Heart left ventricle (tissue), 16 donors: ENCODE results near the gene ERBB4. TPM values are rescaled to one million over a fixed set of nuclear protein-coding genes. Genes with fewer than 3 reads are reported as not detected.

Experiments used
- ATAC-seq, 4 donors: fragments of 200-7000 bp; cut with Tn5 transposase; one replicate each; pipeline ENCODE4 v1.9.1; 2020 to 2022; ENCODE audit warnings: moderate library complexity in 4 of 4, mild to moderate bottlenecking in 3 of 4, moderate number of reproducible peaks in 1 of 4
- DNase-seq, 5 donors: peaks; one replicate each; pipeline ENCODE4 v3.0.0-alpha.2; 2020
- H3K27ac ChIP-seq, 12 donors: fragments of 200-600 bp; sonication (generic) in 4 of 12; one replicate each; pipeline versions ENCODE4 v1.5.0 to v1.8.0; 2016 to 2022; ENCODE audit warnings: mild to moderate bottlenecking in 2 of 12
- H3K27me3 ChIP-seq, 9 donors: fragments of 200-600 bp; sonication (generic) in 2 of 9; one replicate each; pipeline versions ENCODE4 v1.5.1 to v1.8.0; 2016 to 2022; ENCODE audit warnings: mild to moderate bottlenecking in 3 of 9
- H3K36me3 ChIP-seq, 9 donors: fragments of 200-600 bp; sonication (generic) in 2 of 9; one replicate each; pipeline versions ENCODE4 v1.5.0 to v1.8.0; 2018 to 2022; ENCODE audit warnings: mild to moderate bottlenecking in 2 of 9
- H3K4me1 ChIP-seq, 12 donors: fragments of 200-600 bp; sonication (generic) in 4 of 12; one replicate each; pipeline versions ENCODE4 v1.5.0 to v1.8.0; 2016 to 2022; ENCODE audit warnings: mild to moderate bottlenecking in 3 of 12
- H3K4me3 ChIP-seq, 12 donors: fragments of 200-600 bp; sonication (generic) in 4 of 12; one replicate each; pipeline versions ENCODE4 v1.5.0 to v1.8.0; 2017 to 2022; ENCODE audit warnings: mild to moderate bottlenecking in 9 of 12, moderate library complexity in 4 of 12
- H3K9me3 ChIP-seq, 12 donors: fragments of 200-600 bp; sonication (generic) in 4 of 12; one replicate each; pipeline versions ENCODE4 v1.5.0 to v1.8.0; 2016 to 2022; ENCODE audit warnings: mild to moderate bottlenecking in 1 of 12
- CTCF ChIP-seq, 12 donors: fragments of 200-600 bp; sonication (generic) in 4 of 12; IDR thresholded peaks; one replicate each; pipeline versions ENCODE4 v1.5.0 to v1.8.0; 2018 to 2022; ENCODE audit warnings: antibody characterized with exemption in 12 of 12, mild to moderate bottlenecking in 5 of 12
- POLR2A ChIP-seq, 2 donors: fragments of 450-650 bp; IDR thresholded peaks; one replicate each; pipeline ENCODE4 v1.6.1; 2017; ENCODE audit warnings: antibody characterized with exemption in 2 of 2, mild to moderate bottlenecking in 2 of 2, moderate library complexity in 2 of 2
- WGBS, 4 donors: extraction: QIAGEN DNeasy Blood & Tissue Kit in 2 of 4; methylation state at CpG; one replicate each; pipeline versions ENCODE4 v1.1.5 to v1.1.7; 2013 to 2018; 5-methylcytosine and 5-hydroxymethylcytosine counted together
- intact Hi-C, 10 donors: fragments of 100-400 bp; cut with DNase I; formaldehyde crosslinking; loops; one replicate each; pipeline versions ENCODE4 v1.11.1 to v1.14.2; 2022
- polyA plus RNA-seq, 2 donors: library from polyadenylated mRNA; stranded (reverse); fragments of 200-250 nt; gene quantifications; one replicate each; pipeline ENCODE4 v1.2.3, GENCODE V29; 2013
- total RNA-seq, 9 donors: library from RNA; depleted of rRNA in 2 of 9; stranded (reverse); fragments of >200 nt in 2 of 9; fragmentation: NEBNext Ultra II Directional in 3 of 9; extraction: Animal tissue kit (Norgen Biotek cat#: 25700) in 3 of 9; gene quantifications; one replicate each; pipeline versions ENCODE4 v1.1.0 to v1.2.4, GENCODE V29; 2016 to 2023
- donor health status: ischemic (EF 13 %, LVEDD 7.1; RV severe dilation, severe dysfunction).
- donor health status: healthy with polysubstance abuse.
- donor health status: DM: no; HTN: yes; CAD: no.
- donor health status: DM: no; HTN: no; CAD: no.
- donor health status: ischemic (EF 25% LVEDD 6.9; RV normal size, moderate dysfunction).
- donor health status: ischemic (EF 25% LVEDD 5.7; RV mildly dilated, moderate dysfunction).
- donor health status: healthy.
- donor health status: DM: yes; HTN: yes; CAD: no.
- donor health status: ischemic (EF 35%, LVEDD 5.7; RV mildly dilated, moderate dysfunction).
- donor health status: nonischemic (EF 11% LVEDD 7.7; RV severe dilation, severe dysfunction).
- donor health status: DM: yes; HTN: yes; CAD: no.
- donor health status: PGD.
- donor health status: ischemic (EF 29% LVEDD 5.4; RV normal size, mild dysfunction).
- donor health status: nonischemic (EF 23%, LVEDD 6.1; RV moderate dilation, normal function).

ERBB4 gene
- total and polyA plus RNA-seq, 11 donors = 1.3 to 29.5 (median 11.7) TPM

GRCh38 chr2:212343167-212343566 is 195.4 kb downstream of the ERBB4 start:
- intact Hi-C loops = no loop called here
- H3K9me3 ChIP-seq = no peaks in the 10 kb centered on the region
- no peak overlapping the region for H3K27ac ChIP-seq
- H3K4me3 ChIP-seq = no peak overlapping the region
- no peaks in the 10 kb centered on the region for H3K27me3 ChIP-seq
- no peak for DNase-seq
- no peaks in the 10 kb centered on the region for H3K36me3 ChIP-seq
- no peak for ATAC-seq
- 87 to 92% (median 89%) methylated on average over 2 of the region's 2 CpGs for WGBS, 4 donors
- no peak for TF ChIP-seq POLR2A (IDR thresholded peaks at IDR 0.05)
- TF ChIP-seq CTCF (IDR thresholded peaks at IDR 0.05) = no peak
- peaks cover 0 to 2% (median 0%) of the 10 kb centered on the region in 12 donors for H3K4me1 ChIP-seq

DNA sequence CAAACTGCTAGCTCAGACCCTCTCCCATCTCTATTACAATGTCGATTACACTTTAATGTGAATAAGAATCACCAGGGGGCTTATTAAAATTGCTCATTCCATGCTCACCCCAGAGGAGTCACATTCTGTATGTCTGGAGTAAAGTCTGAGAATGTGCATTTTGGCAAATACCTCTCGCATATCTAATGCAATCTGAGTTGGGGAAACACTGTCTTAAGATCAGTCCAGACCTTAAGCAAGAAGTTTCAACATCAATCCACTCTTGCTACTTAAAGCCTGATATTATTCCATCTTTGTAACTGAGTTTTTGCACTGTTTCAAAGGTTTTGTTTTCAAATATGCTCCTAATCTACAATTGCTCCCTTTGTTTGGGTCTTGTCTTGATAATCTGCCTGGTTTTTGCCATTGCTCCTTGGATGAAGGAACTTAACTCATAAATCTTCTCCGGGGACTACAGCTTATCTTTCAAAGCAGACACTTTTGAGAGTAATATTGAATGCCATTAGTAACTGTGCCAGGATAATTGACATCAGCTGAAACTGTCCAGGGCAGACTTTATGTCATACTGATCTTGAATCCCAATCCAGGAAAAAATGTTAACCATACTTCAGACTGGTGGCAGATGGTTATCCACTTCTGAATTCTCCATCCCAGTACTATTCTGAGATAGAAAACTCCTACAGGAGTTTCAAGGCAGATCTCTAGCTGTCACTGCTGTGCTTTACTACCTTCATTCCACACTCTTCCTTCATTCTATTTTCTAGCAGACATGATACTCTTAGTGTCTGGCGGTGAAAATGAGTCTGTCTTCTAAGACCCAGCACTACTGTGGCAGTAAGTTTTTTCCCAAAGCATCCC is 200.9 kb downstream of the ERBB4 start:
- H3K27ac ChIP-seq = no peak overlapping the region
- H3K27me3 ChIP-seq = no peaks in the 10 kb centered on the region
- intact Hi-C loops = no loop called here
- ATAC-seq (no peak), DNase-seq (no peak)
- no peak for TF ChIP-seq CTCF (IDR thresholded peaks at IDR 0.05)
- no peak for TF ChIP-seq POLR2A (IDR thresholded peaks at IDR 0.05)
- no peaks in the 10 kb centered on the region for H3K36me3 ChIP-seq
- 65 to 77% (median 73%) methylated on average over 4 of the region's 4 CpGs for WGBS, 4 donors
- no peaks in the 10 kb centered on the region for H3K9me3 ChIP-seq
- H3K4me3 ChIP-seq = no peak overlapping the region
- H3K4me1 ChIP-seq = no peaks in the 10 kb centered on the region

- Histone ChIP-seq H3K27ac (no peak overlapping the region), H3K4me1 (no peaks in the 10 kb centered on the region), H3K4me3 (no peak overlapping the region), H3K9me3 (no peaks in the 10 kb centered on the region), H3K27me3 (no peaks in the 10 kb centered on the region), H3K36me3 (no peaks in the 10 kb centered on the region)
- ATAC-seq (no peak), DNase-seq (no peak)
- TF ChIP-seq CTCF (IDR thresholded peaks at IDR 0.05) = no peak
- no peak for TF ChIP-seq POLR2A (IDR thresholded peaks at IDR 0.05)
- WGBS, 4 donors = 51 to 63% (median 62%) methylated on average over 2 of the region's 2 CpGs
- intact Hi-C loops = no loop called here
Measured at GRCh38 chr2:212337036-212337435, 201.6 kb downstream of the ERBB4 start.

DNA sequence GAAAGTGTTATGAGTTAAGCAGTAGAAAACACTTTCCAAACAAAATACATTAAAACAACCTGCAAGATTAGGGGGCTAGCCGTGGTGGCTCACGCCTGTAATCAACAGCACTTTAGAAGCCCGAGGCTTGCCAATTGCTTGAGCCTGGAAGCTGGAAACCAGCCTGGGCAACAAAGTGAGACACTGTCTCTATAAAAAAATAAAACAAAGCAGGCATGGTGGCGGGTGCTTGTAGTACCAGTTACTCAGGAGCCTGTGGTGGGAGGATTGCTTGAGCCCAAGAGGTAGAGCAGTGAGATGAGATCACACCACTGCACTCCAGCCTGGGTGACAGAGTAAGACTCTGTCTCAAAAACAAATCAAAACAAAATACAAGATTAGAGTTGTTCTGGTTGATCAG is 208.3 kb downstream of the ERBB4 start:
- intact Hi-C loops = no loop called here
- WGBS, 4 donors = 32 to 49% (median 41%) methylated on average over 4 of the region's 4 CpGs
- Histone ChIP-seq H3K4me3 (no peak overlapping the region), H3K27ac (no peak overlapping the region), H3K4me1 (no peaks in the 10 kb centered on the region), H3K36me3 (no peaks in the 10 kb centered on the region), H3K9me3 (no peaks in the 10 kb centered on the region), H3K27me3 (no peaks in the 10 kb centered on the region)
- ATAC-seq (peak; percentile 68 to 83 (median 70)), DNase-seq (peak in 4 of 5 donors; percentile 13 to 52 (median 27))
- TF ChIP-seq POLR2A (IDR thresholded peaks at IDR 0.05) = no peak
